Left colon (tissue), 2 donors: Measurements from ENCODE around the gene NBEAL1. TPM values are rescaled to one million over a fixed set of nuclear protein-coding genes. Genes with fewer than 3 reads are reported as not detected.
"Not testable (repeated sequence)": the region's sequence is repeated elsewhere in the genome, so short reads cannot be mapped to it uniquely, and the experiment has no call there.

Experiments
- ATAC-seq: fragments of 200-7000 bp; cut with Tn5 transposase; one replicate; pipeline ENCODE4 v1.9.1; 2020; ENCODE audit warnings: mild to moderate bottlenecking, moderate library complexity
- DNase-seq, 2 donors: peaks; one replicate each; pipeline ENCODE4 v3.0.0-alpha.2; 2020
- intact Hi-C, 2 donors: fragments of 100-400 bp; cut with DNase I in 1 of 2; cut with micrococcal nuclease in 1 of 2; formaldehyde crosslinking; loops; one replicate each; pipeline versions ENCODE4 v1.11.2 to v1.14.0; 2022; cut with DNase I, micrococcal nuclease
- total RNA-seq, 2 donors: library from RNA; stranded (reverse); fragmentation: NEBNext Ultra II Directional; extraction: Animal tissue kit (Norgen Biotek cat#: 25700); gene quantifications; one replicate each; pipeline ENCODE4 v1.2.1, GENCODE V29; 2021
- donor health status: DM: no; HTN: no; CAD: no.
- donor health status: DM: yes; HTN: yes; CAD: no.

The NBEAL1 gene
- total RNA-seq, 2 donors from 2014 or later, result 87.6 to 89.1 TPM

DNA sequence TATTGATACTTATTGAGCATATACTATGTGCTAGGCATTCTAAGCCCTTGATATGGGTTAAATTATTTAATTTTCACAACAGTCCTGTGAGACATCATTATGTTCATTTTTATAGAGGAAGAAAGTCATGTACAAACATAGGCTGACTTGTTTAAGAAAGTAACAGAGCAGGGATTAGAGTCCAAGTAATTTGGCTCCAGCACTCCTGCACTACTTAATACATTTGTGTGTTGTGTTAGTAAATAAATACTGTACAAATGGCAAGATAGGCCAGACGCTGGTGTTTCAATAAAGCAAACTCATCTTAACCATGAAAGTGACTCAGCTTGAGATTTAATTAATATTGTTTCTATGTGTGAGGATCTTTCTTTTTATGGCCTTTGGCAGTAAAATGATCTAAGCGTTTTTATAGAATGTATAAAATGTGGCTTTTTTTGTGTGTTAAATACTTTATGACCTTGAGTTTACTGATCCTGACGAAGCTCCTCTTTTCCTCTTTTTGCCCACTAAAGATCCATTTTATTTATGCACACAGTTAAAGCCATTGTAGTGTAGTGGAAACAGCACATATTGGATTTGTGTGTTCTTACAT lies 21.3 kb downstream of the NBEAL1 start:
- peak; percentile 62 for ATAC-seq
- intact Hi-C loops, result no loop called here
- no peak for DNase-seq

DNA sequence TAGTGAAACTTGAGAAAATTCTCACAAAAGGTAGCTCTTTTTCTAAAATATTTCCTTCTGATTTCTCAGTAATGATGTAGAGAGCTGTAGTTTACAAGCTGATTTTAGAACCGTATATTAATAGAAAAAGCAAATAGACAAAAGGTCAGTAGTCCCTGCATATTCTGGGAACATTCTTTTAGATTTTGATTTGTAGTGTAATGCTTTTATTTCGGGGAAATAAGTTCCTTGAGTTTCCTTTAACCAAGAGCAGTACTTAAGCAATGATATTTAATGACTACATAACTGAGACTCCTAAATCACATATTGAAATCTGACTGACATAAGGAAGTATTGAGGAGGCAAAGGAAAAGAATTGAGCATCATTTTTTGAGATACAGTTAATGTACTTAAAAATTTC lies 22.4 kb downstream of the NBEAL1 start:
- DNase-seq (no peak), ATAC-seq (no peak)
- intact Hi-C loops, result no loop called here

DNA sequence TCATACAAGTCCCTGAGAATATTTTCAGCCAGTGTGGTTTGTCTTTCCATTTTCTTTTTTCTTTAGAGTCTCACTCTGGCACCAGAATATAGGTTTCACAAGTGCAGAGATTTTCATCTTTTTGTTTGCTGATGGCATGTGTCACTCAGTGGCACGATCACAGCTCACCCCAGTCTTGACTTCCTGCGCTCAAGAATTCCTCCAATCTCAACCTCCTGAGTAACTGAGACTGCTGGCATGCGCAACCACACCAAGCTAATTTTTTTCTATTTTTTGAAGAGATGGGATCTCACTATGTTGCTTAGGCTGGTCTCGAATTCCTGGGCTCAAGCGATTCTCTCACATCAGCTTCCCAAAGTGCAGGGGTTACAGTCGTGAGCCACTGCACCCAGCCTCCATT lies 23.9 kb downstream of the NBEAL1 start:
- no peak for DNase-seq
- no peak for ATAC-seq
- intact Hi-C loops, result no loop called here

DNA sequence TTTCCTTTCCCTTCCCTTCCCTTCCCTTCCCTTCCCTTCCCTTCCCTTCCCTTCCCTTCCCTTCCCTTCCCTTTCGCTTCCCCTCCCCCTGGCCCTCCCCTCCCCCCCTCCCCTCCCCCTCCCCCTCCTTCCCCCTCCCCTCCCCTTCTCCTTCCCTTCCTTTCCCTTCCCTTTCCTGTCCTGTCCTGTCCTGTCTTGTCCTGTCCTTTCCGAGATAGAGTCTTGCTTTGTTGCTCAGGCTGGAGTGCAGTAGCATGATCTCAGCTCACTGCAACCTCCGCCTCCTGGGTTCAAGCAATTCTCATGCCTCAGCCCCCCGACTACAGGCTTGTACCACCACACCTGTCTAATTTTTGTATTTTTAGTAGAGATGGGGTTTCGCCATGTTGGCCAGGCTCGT lies 24.5 kb downstream of the NBEAL1 start:
- ATAC-seq, DNase-seq: not testable (repeated sequence)

DNA sequence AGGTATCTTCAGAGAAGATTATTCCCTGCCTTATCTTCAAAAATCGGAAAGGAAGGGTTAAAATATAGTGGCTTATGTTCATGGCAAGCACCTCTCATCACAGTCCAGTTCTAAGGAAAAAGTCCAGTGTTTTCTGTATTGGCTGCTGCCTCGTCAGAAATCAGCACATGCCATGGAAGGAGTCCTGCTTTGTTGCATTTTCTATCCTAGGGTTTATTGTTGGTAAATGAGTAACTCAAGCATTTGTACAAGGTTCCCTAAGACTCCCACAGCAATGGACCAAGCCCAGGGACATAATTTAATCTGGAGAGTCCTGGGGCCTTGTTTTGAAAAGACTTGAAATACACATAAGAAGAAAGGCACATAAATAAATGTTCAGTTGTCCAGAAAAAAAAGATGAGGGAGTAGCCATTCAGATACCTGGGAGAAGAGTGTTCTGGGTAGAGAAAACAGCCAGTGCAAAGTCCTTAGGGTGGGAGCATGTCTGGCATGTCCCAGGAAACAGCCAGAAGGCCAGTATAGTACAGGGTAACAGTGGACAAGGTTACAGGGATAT lies 26.4 kb downstream of the NBEAL1 start:
- intact Hi-C loops, result no loop called here
- peak; percentile 95 for ATAC-seq
- DNase-seq, result peak; percentile 31 to 58

More for the DNA sequence above, 24.5 kb downstream of the NBEAL1 start:
- intact Hi-C loops, result not testable (repeated sequence)

DNA sequence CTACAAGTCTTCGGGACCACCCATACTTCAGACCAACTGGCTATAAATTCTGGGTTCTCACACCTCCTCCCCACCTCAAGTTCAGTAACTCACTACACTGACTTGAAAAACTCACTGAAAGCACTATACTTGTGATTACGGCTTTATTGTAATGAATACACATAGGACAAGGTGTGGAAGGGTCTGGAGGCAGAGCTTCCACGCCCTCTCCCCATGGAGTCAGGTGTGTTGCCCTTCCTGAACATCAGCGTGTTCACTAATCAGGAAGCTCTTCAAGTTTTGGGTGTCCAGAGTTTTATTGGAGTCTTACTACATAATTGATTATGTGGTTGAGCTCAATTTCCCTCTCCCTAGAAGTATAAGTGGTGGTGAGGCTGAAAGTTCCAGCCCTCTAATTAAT lies 27.5 kb downstream of the NBEAL1 start:
- ATAC-seq, result peak; percentile 60
- intact Hi-C loops, result no loop called here
- DNase-seq, result no peak

DNA sequence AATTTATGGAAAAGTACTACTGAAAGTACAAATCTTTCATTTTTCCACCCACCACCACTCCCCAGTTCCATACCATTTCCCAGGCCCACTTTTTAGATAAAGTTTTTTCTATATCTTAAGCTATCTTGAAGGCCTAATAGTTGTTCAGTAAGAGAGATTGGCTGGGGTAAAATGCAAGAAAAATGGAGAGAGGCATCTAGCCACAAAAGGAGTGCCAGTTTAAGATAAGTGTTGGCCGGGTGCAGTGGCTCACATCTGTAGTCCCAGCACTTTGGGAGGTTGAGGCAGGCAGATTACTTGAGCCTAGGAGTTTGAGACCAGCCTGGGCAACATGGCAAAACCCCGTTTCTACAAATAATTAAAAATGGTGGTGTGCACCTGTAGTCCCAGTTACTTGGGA lies 28.6 kb downstream of the NBEAL1 start:
- no peak for ATAC-seq
- no peak for DNase-seq
- intact Hi-C loops, result no loop called here

DNA sequence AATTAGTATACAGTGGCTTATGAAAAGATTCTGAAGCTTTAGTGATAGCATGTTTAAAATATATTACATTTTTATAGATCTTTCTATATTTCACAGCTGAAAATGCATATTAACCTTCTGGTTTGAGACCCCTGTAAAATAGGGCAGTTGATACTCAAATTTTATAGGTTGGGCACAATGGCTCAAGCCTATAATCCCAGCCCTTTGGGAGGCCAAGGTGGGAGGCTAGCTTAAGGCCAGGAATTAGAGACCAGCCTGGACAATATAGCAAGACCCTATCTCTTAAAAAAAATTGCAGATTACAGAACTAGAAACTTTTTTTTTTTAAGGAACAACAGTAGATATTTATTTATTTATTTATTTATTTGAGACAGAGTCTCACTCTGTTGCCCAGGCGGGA lies 31.2 kb downstream of the NBEAL1 start:
- DNase-seq (no peak), ATAC-seq (no peak)
- intact Hi-C loops, result no loop called here

DNA sequence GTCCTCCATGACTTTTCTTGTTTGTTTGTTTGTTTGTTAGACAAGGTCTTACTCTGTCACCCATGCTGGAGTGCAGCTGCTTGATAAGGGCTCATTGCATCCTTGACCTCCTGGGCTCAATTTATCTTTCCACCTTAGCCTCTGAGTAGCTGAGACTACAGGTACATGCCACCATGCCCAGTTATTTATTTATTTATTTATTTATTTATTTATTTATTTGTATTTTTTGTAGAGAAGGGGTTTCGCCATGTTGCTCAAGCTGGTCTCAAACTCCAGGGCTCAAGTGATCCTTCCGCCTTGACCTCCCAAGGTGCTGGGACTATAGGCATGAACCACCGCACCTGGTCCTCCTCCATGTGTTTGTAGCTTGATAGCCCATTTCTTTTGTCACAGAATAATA lies 37.9 kb downstream of the NBEAL1 start:
- ATAC-seq (no peak), DNase-seq (no peak)
- intact Hi-C loops, result no loop called here

DNA sequence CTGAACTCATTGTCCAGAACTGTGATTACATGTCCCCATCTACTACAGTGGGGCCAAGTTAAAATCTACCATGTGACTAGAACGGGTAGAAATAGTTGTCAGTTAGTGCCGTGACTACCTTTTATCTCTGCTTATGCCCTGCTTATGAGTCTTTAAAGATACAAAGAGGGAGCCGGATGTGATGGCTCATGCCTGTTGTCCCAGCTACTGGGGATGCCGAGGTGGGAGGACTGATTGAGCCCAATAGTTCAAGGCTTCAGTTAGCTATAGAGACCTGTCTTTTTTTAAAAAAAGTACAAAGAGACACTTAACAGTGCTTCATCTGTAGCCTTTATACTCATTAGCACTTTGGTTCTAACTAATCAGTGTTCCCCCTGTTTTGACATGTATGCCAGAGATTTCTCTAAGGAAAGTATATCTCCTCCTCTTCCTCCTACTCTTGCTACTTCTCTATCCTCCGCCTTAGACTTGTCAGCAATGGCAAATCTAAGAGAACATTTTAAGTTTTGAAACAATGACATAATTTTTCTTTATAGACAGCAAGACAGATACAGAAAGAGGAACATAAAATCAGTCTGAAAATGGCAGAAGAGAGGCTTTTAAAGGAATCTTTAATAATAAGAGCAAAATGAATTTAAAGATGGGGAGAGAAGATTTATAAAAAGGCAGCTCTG lies 45.0 kb downstream of the NBEAL1 start:
- ATAC-seq (no peak), DNase-seq (no peak)
- intact Hi-C loops, result no loop called here

DNA sequence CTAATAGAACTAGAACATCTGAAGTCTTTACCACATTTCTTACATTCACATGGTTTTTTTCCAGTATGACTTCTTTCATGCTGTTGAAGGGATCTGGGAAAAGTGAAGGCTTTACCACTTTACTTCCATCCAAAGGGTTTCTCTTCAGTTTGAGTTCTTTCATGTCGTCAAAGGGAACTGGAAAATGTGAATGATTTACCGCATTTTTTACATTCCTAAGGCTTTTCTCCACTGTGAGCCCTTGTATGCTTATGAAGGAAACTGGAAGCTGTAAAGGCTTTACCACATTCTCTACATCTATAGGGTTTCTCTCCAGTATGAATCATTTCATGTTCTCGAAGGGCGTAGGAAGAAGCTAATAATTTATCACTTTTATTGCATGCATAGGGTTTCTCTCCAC lies 46.7 kb downstream of the NBEAL1 start:
- DNase-seq (no peak), ATAC-seq (no peak)
- intact Hi-C loops, result no loop called here

DNA sequence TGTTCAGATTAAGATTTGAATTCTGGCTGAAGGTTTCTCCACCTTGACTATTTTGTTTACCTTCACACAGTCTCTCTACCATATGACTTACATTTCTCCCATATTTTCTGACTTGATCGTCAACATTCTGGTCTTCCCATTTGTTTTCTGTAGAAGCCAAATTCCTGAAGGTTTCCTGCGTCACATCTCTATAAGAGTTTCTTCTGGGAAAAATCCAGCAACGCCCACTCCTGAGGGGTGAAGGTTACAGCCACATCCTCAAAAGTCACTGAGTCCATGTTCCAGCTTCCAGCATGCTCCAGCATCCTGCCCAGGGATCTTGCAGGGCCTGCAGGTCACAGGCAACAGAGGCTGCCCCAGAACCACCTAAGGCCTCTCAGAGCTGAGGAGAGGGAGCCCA lies 47.5 kb downstream of the NBEAL1 start:
- DNase-seq, result no peak
- intact Hi-C loops, result no loop called here
- ATAC-seq, result no peak

DNA sequence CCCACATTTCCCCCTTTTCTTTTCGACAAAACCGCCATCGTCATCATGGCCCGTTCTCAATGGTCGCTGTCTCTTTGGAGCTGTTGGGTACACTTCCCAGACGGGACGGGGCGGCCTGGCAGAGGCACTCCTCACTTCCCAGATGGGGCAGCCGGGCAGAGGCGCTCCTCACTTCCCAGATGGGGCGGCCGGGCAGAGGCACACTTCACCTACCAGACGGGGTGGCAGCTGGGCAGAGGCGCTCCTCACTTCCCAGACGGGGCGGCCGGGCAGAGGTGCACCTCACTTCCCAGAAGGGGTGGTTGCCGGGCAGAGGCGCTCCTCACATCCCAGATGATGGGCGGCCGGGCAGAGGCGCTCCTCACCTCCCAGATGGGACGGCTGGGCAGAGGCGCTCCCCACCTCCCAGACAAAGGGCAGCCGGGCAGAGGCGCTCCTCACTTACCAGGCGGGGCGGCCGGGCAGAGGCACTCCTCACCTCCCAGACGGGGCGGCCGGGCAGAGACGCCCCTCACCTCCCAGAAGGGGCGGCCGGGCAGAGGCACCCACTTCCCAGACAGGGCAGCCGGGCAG lies 51.9 kb downstream of the NBEAL1 start:
- DNase-seq, ATAC-seq, intact Hi-C loops: not testable (repeated sequence)

DNA sequence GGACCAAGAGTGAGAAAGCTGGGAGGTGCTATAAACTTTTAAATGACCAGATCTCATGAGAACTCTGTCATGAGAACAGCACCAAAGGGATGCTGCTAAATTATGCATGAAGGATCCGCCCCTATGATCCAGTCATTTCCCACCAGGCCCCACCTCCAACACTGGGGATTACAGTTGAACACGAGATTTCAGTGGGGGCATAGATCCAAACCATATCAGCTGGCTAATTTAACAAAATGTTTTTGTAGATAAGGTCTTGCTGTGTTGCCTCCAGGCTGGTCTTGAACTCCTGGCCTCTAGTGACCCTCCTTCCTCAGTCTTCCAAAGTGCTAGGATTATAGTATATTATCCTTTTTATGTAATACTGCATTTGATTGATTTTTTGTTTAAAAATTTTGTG lies 56.0 kb downstream of the NBEAL1 start:
- DNase-seq (no peak), ATAC-seq (no peak)
- intact Hi-C loops, result no loop called here

DNA sequence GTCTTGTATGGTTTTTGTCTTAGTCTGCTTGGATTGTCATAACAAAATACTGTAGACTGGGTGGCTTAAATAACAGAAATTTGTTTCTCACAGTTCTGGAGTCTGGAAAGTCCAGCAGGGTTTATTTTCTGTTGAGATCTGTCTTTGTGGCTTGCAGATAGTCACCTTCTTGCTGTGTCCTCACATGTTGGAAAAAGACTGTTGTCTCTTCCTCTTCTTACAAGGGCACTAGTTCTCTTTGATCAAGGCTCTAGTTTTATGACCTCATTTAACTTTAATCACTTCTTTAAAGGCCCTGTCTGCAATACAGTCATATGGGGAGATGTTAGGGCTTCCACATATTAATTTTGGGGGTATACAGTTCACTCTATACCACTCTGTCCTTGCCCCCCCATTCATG lies 56.5 kb downstream of the NBEAL1 start:
- intact Hi-C loops, result no loop called here
- ATAC-seq (peak; percentile 82), DNase-seq (no peak)

DNA sequence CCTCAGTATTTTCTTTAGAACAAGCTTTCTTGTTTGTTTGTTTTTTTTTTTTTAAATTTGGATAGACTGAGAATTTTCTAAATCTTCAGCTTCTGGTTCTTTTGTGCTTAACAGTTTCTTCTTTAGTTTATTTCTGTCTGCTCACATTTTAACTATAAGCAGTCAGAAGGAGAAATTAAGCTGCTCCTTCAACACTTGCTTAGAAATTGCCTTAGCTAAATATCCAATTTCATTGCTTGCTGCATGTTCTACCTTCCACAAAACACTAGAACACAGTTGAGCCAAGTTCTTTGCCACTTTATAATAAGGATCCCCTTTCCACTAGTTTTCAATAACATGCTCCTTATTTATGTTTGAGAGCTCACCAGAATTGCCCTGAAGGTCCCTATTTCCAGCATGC lies 57.7 kb downstream of the NBEAL1 start:
- ATAC-seq (no peak), DNase-seq (no peak)
- intact Hi-C loops, result no loop called here

DNA sequence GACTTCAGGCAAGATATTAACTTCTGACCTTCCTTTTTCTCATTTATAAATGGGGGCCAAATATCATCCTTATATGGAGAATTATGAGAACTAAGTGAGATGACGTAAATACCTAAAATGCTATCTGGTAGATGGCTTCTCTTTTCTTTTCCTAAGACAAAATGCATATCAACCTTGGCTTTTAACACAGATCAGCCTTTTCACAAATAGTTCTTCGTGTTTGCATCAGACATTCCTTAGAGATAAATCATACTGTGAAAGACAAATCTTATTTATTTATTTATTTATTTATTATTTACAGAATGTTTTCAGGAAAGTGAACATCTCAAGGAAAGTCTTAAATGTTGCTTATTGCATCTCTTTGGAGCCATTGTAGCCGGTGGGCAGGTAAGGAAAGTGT lies 62.8 kb downstream of the NBEAL1 start:
- DNase-seq (no peak), ATAC-seq (no peak)
- intact Hi-C loops, result no loop called here

DNA sequence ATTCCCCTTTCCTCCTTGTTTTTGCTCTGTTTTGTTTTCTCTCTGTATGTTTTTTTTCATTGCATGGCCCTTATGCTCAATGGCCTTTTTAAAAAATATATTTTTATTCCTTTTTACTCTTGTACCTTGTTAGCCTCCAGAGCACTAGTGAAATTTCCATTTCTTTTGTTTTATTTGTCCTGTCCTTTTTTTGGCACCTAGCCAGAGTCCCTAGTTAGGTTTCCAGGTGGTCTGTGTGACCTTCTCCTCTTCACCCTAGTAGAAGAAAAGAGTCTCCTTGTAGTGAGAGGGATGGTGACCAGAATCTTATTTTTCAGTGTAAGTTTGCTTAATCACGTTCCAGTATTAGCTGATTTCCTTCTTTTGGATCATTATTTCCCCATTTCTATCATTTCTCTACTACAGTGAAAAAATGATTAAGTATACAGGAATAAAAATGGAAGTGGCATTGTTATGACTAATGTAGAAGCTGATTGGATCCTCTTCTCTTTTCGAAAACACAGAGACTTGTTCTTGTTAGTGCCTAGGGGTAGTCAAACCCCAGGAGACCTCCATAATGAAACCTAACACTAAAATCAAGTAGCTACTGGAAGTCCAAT lies 65.9 kb downstream of the NBEAL1 start:
- DNase-seq, result no peak
- no peak for ATAC-seq
- intact Hi-C loops, result no loop called here

DNA sequence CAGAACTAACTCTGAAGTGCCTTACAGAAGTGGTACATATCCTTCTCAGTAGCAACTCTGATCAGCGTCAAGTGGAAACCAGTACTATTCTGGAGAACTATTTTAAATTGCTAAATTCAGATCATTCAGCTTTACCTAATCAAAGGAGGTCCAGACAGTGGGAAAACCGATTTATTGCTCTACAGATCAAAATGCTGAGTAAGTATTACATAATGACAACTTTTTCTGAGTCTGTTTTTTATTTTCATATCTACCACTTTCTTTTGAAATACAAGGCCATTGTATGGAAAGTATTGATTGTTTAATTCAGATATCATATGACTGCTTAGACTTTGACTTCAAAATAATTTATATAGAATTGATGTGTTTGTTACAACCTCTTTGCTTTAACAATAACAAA lies 68.7 kb downstream of the NBEAL1 start:
- intact Hi-C loops, result no loop called here
- ATAC-seq (no peak), DNase-seq (no peak)

DNA sequence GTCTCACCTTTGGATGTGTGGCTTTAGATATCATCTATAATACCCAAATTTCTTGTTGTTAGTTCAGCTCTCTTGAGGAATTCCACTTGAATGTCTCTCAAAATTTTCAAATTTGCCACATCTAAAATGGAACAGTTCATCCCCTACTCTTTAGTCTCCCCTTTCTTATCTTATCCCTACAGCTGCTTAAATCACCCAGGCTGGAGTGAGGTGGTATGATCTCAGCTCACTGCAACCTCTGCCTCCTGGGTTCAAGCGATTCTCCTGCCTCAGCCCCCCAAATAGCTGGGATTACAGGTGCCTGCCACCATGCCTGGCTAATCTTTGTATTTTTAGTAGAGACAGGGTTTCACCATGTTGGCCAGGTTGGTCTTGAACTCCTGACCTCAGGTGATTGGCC lies 71.7 kb downstream of the NBEAL1 start:
- intact Hi-C loops, DNase-seq, ATAC-seq: not testable (repeated sequence)
